Activated naive CD8-positive, alpha-beta T cell (primary cell): Measurements from ENCODE around the gene ATOH8.
"Not testable (repeated sequence)": the region's sequence is repeated elsewhere in the genome, so short reads cannot be mapped to it uniquely, and the experiment has no call there.

Source experiments
- H3K27ac Mint-ChIP-seq: one replicate; pipeline ENCODE4 v1.8.0; 2021; ENCODE audit warnings: mixed read lengths
- H3K27me3 Mint-ChIP-seq: one replicate; pipeline ENCODE4 v1.8.0; 2021; ENCODE audit warnings: mixed read lengths
- H3K36me3 Mint-ChIP-seq: one replicate; pipeline ENCODE4 v1.8.0; 2021; ENCODE audit warnings: mixed read lengths
- H3K4me1 Mint-ChIP-seq: one replicate; pipeline ENCODE4 v1.8.0; 2021; ENCODE audit warnings: low read depth, mixed read lengths
- H3K4me3 Mint-ChIP-seq: one replicate; pipeline ENCODE4 v1.8.0; 2021; ENCODE audit warnings: mild to moderate bottlenecking, mixed read lengths
- H3K9me3 Mint-ChIP-seq: one replicate; pipeline ENCODE4 v1.8.0; 2021; ENCODE audit warnings: low read depth, mixed read lengths

Gene ATOH8

GRCh38 chr2:85713836-85714235 is 40.0 kb upstream of the ATOH8 start:
- Mint-ChIP-seq H3K27me3 (no peaks in the 10 kb centered on the region), H3K4me3 (no peak overlapping the region), H3K27ac (no peak overlapping the region), H3K4me1 (peaks cover 11% of the 10 kb centered on the region), H3K9me3 (no peaks in the 10 kb centered on the region), H3K36me3 (no peaks in the 10 kb centered on the region)

- H3K4me3 Mint-ChIP-seq, H3K27me3 Mint-ChIP-seq, H3K9me3 Mint-ChIP-seq, H3K27ac Mint-ChIP-seq, H3K36me3 Mint-ChIP-seq: not testable (repeated sequence)
- peaks cover 11% of the 10 kb centered on the region for H3K4me1 Mint-ChIP-seq
Measured at GRCh38 chr2:85714421-85714820, 39.4 kb upstream of the ATOH8 start.

DNA sequence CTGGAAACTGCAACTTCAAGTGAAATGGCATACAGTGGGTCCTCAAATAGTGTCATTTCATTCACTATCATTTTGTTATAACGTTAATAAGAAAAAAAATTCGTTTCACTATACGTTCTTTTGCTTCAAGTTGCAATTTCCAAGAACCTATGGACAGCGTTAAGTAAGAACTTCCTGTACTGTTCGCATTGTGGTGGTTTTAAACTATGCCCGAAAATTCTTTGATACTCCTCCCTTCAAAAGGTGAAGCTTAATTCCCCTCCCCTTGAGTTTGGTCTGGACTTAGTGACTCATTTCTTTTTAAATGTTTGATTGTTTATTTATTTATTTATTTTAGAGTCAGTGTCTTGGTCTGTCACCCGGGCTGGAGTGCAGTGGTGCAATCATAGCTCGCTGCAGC is 39.0 kb upstream of the ATOH8 start:
- Mint-ChIP-seq H3K27ac (no peak overlapping the region), H3K27me3 (peaks cover 1% of the 10 kb centered on the region), H3K4me1 (peaks cover 11% of the 10 kb centered on the region), H3K36me3 (no peaks in the 10 kb centered on the region), H3K4me3 (no peak overlapping the region), H3K9me3 (no peaks in the 10 kb centered on the region)

- H3K27me3 Mint-ChIP-seq, result peaks cover 1% of the 10 kb centered on the region
- no peak overlapping the region for H3K4me3 Mint-ChIP-seq
- no peak overlapping the region for H3K27ac Mint-ChIP-seq
- no peaks in the 10 kb centered on the region for H3K36me3 Mint-ChIP-seq
- peaks cover 6% of the 10 kb centered on the region for H3K9me3 Mint-ChIP-seq
- H3K4me1 Mint-ChIP-seq, result peaks cover 11% of the 10 kb centered on the region
Measured at GRCh38 chr2:85716346-85716914, 37.4 kb upstream of the ATOH8 start.

DNA sequence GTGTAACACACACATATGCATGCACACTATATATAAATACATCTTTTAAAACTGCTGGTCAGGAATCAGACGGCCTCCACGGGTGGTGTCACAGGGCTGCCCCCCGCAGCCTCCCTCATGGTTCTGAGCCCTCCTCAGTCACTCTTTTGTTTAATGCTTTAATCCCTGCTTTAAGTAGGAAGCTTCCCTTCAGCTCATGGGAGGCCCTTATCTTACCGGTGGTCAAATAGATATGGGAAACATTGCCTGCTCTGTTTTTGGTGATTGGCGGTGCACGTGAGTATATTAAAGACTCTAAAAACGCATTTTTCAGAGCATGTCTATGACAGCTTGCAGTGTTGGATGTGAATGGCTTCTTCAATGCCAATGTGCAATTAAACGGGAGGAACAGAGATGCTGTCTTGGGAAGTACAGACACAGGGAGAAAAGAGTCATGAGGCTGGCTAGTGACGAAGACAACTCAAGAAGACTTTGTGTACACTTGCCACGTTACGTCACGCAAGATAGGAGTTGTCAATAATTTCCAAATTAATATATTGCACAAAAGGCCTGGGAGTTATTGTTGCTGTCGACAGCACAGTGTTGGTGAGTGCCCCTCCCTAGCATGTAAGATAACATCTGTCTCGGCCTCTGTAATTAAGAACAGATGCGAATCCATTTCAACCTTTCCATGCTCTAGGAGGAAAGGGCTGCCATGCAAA is 36.3 kb upstream of the ATOH8 start:
- no peaks in the 10 kb centered on the region for H3K36me3 Mint-ChIP-seq
- H3K27ac Mint-ChIP-seq, result no peak overlapping the region
- H3K4me1 Mint-ChIP-seq, result peaks cover 11% of the 10 kb centered on the region
- no peak overlapping the region for H3K4me3 Mint-ChIP-seq
- peaks cover 6% of the 10 kb centered on the region for H3K9me3 Mint-ChIP-seq
- peaks cover 1% of the 10 kb centered on the region for H3K27me3 Mint-ChIP-seq

GRCh38 chr2:85718009-85718391 is 35.8 kb upstream of the ATOH8 start:
- Mint-ChIP-seq H3K4me1 (peaks cover 11% of the 10 kb centered on the region), H3K27ac (no peak overlapping the region)

DNA sequence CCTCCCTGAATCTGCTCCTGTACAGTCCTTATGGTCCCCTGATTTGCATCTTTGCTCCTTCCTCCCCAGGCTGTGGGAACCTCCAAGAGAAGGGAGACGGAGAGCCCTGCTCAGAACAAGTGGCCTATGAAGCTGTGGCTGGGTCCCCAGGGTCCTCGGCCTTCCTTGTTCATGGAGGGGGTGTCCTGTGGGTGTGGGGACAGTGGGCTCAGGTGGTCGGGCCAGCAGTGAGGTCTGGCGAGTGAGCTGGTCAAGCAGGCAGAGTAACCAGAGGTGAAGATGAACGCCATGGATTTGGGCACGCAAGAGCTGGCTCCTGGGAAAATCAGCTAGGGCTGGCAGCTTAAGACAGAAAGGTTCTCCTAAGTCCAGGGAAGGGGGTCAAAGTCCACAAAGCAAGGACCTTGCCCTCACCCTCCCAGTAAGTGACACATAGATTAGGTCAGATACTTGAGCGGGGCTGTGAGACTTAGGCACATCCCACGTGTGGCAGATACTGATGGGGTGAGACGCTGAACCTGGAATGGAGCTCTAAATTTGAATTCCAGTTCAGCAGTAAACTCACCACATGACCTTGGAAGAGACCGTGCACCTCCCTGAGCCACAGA is 34.8 kb upstream of the ATOH8 start:
- H3K9me3 Mint-ChIP-seq, result peaks cover 6% of the 10 kb centered on the region

More at GRCh38 chr2:85718009-85718391, 35.8 kb upstream of the ATOH8 start:
- peaks cover 6% of the 10 kb centered on the region for H3K9me3 Mint-ChIP-seq
- no peaks in the 10 kb centered on the region for H3K36me3 Mint-ChIP-seq
- no peak overlapping the region for H3K4me3 Mint-ChIP-seq
- peaks cover 1% of the 10 kb centered on the region for H3K27me3 Mint-ChIP-seq

DNA sequence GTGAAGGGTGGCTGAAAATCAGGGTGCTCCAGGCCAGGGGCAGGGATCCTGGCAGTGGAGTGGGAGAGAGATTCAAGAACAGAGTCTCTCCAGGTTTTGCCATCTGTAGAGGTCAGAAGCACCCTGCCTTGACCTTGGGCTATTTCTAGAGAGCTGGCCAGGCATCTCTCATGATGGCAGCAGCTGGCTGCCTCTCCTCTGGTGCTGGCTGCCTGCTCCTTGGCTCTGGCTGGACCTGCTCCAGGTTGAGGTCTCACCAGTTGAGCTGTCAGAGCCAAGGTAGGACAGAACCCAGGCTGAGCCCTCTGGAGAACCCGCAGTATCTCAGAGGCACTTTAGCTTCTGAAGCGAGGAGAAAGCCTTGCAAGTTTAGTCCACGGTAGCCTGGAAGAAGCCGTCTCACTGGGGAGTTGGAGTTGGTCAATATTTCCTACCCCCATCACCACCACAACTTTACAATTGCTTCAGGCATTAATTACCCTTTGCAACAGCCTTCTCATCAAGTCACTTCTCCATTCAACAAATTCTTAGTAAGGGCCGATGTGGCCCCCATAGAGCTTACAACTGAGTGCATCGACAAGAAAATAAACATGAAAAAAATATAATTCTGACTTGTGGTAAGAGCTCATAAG is 34.1 kb upstream of the ATOH8 start:
- Mint-ChIP-seq H3K9me3 (peaks cover 6% of the 10 kb centered on the region), H3K4me1 (peaks cover 2% of the 10 kb centered on the region), H3K27me3 (peaks cover 1% of the 10 kb centered on the region), H3K27ac (no peak overlapping the region), H3K4me3 (no peak overlapping the region), H3K36me3 (no peaks in the 10 kb centered on the region)

More for the DNA sequence above, 34.8 kb upstream of the ATOH8 start:
- H3K27ac Mint-ChIP-seq, result no peak overlapping the region
- H3K4me1 Mint-ChIP-seq, result peaks cover 9% of the 10 kb centered on the region
- H3K4me3 Mint-ChIP-seq, result no peak overlapping the region
- H3K27me3 Mint-ChIP-seq, result peaks cover 1% of the 10 kb centered on the region
- no peaks in the 10 kb centered on the region for H3K36me3 Mint-ChIP-seq

DNA sequence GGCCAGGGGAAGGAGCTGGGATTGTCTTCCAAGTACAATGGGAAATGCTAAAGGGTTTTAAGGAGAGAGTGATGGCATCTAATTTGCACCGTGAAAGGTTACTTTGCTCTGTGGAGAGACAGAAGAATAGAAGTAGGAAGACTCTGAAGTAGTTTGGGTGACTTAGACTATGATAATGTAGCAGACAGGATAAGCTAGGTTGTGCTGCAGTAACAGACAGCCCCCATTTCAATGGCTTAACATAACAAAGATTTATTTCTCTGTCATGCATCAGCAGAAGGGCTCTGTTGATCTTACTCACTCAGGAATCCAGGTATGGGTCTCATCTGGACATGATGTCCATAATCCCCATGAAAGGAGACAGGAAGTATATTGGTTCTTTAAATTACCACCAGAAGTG is 33.3 kb upstream of the ATOH8 start:
- no peak overlapping the region for H3K4me3 Mint-ChIP-seq
- H3K27me3 Mint-ChIP-seq, result peaks cover 1% of the 10 kb centered on the region
- H3K9me3 Mint-ChIP-seq, result peaks cover 6% of the 10 kb centered on the region
- no peaks in the 10 kb centered on the region for H3K36me3 Mint-ChIP-seq
- H3K4me1 Mint-ChIP-seq, result no peaks in the 10 kb centered on the region
- no peak overlapping the region for H3K27ac Mint-ChIP-seq

DNA sequence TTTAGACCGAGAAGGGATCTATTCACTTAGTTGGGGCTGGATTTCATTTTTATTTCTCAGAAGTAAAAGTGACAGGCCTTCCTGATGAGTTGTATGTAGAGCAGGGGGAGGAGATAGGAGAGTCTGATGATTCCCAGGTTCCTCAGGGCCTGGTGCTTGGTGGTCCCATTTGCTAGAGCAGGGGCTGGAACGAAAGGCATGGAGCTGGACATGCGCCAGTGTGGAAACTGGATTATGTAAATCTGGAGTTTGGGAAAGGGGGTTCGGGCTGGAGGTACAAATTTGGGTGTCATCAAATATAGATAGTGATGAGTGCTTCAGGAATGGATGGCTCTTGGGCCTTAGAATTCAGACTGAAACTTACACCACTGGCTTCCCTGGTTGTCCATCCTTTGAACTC is 32.1 kb upstream of the ATOH8 start:
- Mint-ChIP-seq H3K27ac (no peak overlapping the region), H3K27me3 (peaks cover 1% of the 10 kb centered on the region), H3K36me3 (no peaks in the 10 kb centered on the region), H3K9me3 (peaks cover 6% of the 10 kb centered on the region), H3K4me3 (no peak overlapping the region), H3K4me1 (no peaks in the 10 kb centered on the region)

DNA sequence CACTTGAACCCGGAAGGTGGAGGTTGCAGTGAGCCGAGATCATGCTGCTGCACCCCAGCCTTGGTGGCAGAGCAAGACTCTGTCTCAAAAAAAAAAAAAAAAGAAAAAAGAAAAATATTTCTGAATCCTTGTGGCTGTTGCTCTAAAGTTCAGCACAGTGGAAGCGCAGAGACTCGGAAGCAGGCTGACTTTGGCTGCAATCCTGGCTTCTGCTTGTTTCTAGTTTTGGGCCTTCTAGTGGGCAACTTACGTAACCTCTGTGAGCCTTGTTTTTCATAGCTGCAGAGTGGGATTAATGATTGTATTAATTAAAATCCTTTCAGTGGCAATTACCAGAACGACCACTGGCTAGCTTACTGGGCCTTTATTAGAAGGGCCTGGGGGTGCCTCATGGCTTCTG is 31.3 kb upstream of the ATOH8 start:
- H3K4me1 Mint-ChIP-seq, result no peaks in the 10 kb centered on the region

DNA sequence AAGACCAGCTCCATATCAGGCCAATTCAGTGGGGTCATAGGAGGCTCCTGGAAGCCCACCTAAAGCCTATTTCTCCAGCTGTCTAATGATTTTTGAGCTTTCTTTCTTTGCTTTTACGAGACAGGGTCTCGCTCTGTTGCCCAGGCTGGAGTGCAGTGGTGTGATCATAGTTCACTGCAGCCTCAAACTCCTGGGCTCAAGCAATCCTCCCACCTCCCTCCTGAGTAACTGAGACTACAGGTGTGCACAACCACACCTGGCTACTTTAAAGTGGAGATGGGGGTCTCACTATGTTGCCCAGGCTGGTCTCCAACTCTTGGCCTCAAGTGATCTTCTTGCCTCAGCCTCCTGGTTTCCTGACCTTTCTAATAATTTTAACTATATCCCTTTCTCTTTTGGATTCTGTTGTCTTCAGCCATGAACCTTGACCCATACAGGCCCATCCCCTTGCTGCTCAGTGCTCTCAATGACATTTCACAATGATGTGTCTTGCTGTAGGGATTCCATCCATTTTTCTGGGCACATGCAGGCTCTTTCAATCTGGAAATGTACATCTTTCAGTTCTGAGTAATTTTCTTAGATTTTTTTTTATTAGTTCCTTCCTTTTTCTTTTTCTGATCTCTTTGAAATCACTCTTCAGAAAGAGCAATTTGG is 30.0 kb upstream of the ATOH8 start:
- Mint-ChIP-seq H3K27ac (no peak overlapping the region), H3K9me3 (peaks cover 6% of the 10 kb centered on the region), H3K4me3 (no peak overlapping the region), H3K4me1 (no peaks in the 10 kb centered on the region), H3K36me3 (no peaks in the 10 kb centered on the region), H3K27me3 (peaks cover 1% of the 10 kb centered on the region)

More for the DNA sequence above, 31.3 kb upstream of the ATOH8 start:
- Mint-ChIP-seq H3K4me3 (no peak overlapping the region), H3K27ac (no peak overlapping the region), H3K9me3 (peaks cover 6% of the 10 kb centered on the region), H3K36me3 (no peaks in the 10 kb centered on the region), H3K27me3 (peaks cover 1% of the 10 kb centered on the region)

DNA sequence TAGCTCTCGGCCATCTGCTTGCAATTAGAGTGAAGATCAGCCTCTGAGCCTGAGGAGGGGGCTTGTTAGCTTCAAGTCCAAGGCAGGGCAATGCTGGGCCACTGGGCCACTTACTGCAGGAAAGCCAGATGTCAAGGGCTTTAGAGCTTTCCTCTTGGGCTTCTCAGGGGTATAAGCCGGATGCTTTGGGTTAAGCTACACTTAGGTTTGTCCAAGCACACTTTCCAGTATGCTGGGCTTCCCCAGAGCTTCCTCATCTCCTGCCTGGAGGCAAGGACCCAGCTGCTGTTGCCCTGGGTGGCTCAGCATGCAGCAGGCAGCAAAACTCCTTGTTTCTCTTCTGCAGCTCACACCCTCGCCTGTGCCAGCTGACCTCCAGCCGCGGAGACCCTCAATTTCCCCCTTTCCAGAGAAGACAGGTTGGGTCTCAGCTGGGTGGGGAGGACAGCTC is 29.0 kb upstream of the ATOH8 start:
- Mint-ChIP-seq H3K4me3 (no peak overlapping the region), H3K27me3 (peaks cover 1% of the 10 kb centered on the region)

GRCh38 chr2:85725451-85725850 is 28.3 kb upstream of the ATOH8 start:
- no peak overlapping the region for H3K4me3 Mint-ChIP-seq
- H3K4me1 Mint-ChIP-seq, result no peaks in the 10 kb centered on the region
- H3K27ac Mint-ChIP-seq, result no peak overlapping the region
- H3K9me3 Mint-ChIP-seq, result peaks cover 4% of the 10 kb centered on the region
- H3K36me3 Mint-ChIP-seq, result no peaks in the 10 kb centered on the region
- H3K27me3 Mint-ChIP-seq, result peaks cover 1% of the 10 kb centered on the region

More for the DNA sequence above, 29.0 kb upstream of the ATOH8 start:
- Mint-ChIP-seq H3K9me3 (peaks cover 6% of the 10 kb centered on the region), H3K4me1 (no peaks in the 10 kb centered on the region), H3K27ac (no peak overlapping the region), H3K36me3 (no peaks in the 10 kb centered on the region)

GRCh38 chr2:85727798-85728197 is 26.0 kb upstream of the ATOH8 start:
- Mint-ChIP-seq H3K27me3 (peaks cover 1% of the 10 kb centered on the region), H3K4me1 (no peaks in the 10 kb centered on the region), H3K36me3 (no peaks in the 10 kb centered on the region), H3K4me3 (no peak overlapping the region), H3K9me3 (no peaks in the 10 kb centered on the region), H3K27ac (no peak overlapping the region)
